ENCODE measurements around the gene FGFRL1. TPM values are rescaled to one million over a fixed set of nuclear protein-coding genes. Genes with fewer than 3 reads are reported as not detected.

Gene FGFRL1
- total and polyA plus RNA-seq, 2 donors from 2014 or later = 22.0 to 25.5 TPM

- H3K4me1 ChIP-seq (ENCODE audit: control insufficient read depth in 2 of 3, insufficient read depth in 2 of 3, low read depth in 1 of 3, low read length in 3 of 3) = peaks cover 0 to 4% (median 0%) of the 10 kb centered on the region in 3 donors
- FAIRE-seq (no peak), DNase-seq (no peak)
- peaks cover 9 to 10% (median 9%) of the 10 kb centered on the region in 3 donors for H3K36me3 ChIP-seq (ENCODE audit: control insufficient read depth in 2 of 3, insufficient read depth in 3 of 3, low read length in 3 of 3)
- intact Hi-C loops (cut with DNase I) = no loop called here
- H3K4me3 ChIP-seq (ENCODE audit: low read length in 3 of 3) = no peak overlapping the region
- TF ChIP-seq, protein P1, sequence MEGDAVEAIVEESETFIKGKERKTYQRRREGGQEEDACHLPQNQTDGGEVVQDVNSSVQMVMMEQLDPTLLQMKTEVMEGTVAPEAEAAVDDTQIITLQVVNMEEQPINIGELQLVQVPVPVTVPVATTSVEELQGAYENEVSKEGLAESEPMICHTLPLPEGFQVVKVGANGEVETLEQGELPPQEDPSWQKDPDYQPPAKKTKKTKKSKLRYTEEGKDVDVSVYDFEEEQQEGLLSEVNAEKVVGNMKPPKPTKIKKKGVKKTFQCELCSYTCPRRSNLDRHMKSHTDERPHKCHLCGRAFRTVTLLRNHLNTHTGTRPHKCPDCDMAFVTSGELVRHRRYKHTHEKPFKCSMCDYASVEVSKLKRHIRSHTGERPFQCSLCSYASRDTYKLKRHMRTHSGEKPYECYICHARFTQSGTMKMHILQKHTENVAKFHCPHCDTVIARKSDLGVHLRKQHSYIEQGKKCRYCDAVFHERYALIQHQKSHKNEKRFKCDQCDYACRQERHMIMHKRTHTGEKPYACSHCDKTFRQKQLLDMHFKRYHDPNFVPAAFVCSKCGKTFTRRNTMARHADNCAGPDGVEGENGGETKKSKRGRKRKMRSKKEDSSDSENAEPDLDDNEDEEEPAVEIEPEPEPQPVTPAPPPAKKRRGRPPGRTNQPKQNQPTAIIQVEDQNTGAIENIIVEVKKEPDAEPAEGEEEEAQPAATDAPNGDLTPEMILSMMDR (IDR thresholded peaks at IDR 0.05; ENCODE audit: borderline replicate concordance, extremely low read depth, insufficient read depth) = no peak
- no peak overlapping the region for H3K9ac ChIP-seq (ENCODE audit: low read length in 3 of 3)
- H3K9me3 ChIP-seq (ENCODE audit: control insufficient read depth in 2 of 3, insufficient read depth in 1 of 3, low read length in 3 of 3) = no peaks in the 10 kb centered on the region
- no peak overlapping the region for H3K27ac ChIP-seq (ENCODE audit: low read depth in 2 of 2, low read length in 2 of 2)
- H3K27me3 ChIP-seq (ENCODE audit: control insufficient read depth, insufficient read depth, low read length) = no peaks in the 10 kb centered on the region
Observed at GRCh38 chr4:1023895-1024740, 12.7 kb downstream of the FGFRL1 start.

- peaks cover 0 to 4% (median 0%) of the 10 kb centered on the region in 3 donors for H3K4me1 ChIP-seq (ENCODE audit: control insufficient read depth in 2 of 3, insufficient read depth in 2 of 3, low read depth in 1 of 3, low read length in 3 of 3)
- TF ChIP-seq, protein P1 (IDR thresholded peaks at IDR 0.05; ENCODE audit: borderline replicate concordance, extremely low read depth, insufficient read depth) = no peak
- intact Hi-C loops (cut with DNase I) = no loop called here
- H3K4me3 ChIP-seq (ENCODE audit: low read length in 3 of 3) = no peak overlapping the region
- peaks cover 9 to 10% (median 9%) of the 10 kb centered on the region in 3 donors for H3K36me3 ChIP-seq (ENCODE audit: control insufficient read depth in 2 of 3, insufficient read depth in 3 of 3, low read length in 3 of 3)
- H3K9ac ChIP-seq (ENCODE audit: low read length in 3 of 3) = no peak overlapping the region
- H3K9me3 ChIP-seq (ENCODE audit: control insufficient read depth in 2 of 3, insufficient read depth in 1 of 3, low read length in 3 of 3) = no peaks in the 10 kb centered on the region
- DNase-seq = no peak
- H3K27ac ChIP-seq (ENCODE audit: low read depth in 2 of 2, low read length in 2 of 2) = no peak overlapping the region
- FAIRE-seq = no peak
- no peaks in the 10 kb centered on the region for H3K27me3 ChIP-seq (ENCODE audit: control insufficient read depth, insufficient read depth, low read length)
Observed at GRCh38 chr4:1024882-1025545, 13.6 kb downstream of the FGFRL1 start.

DNA sequence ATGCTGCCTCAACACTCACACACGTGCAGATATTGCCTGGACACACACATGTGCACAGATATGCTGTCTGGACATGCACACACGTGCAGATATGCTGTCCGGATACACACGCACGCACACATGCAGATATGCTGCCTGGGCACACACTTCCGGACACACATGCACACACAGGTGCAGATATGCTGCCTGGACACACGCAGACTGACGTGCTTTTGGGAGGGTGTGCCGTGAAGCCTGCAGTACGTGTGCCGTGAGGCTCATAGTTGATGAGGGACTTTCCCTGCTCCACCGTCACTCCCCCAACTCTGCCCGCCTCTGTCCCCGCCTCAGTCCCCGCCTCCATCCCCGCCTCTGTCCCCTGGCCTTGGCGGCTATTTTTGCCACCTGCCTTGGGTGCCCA, 14.7 kb downstream of the FGFRL1 start:
- H3K9ac ChIP-seq (ENCODE audit: low read length in 3 of 3) = no peak overlapping the region
- FAIRE-seq (no peak), DNase-seq (no peak)
- peaks cover 0 to 4% (median 0%) of the 10 kb centered on the region in 3 donors for H3K4me1 ChIP-seq (ENCODE audit: control insufficient read depth in 2 of 3, insufficient read depth in 2 of 3, low read depth in 1 of 3, low read length in 3 of 3)
- no peaks in the 10 kb centered on the region for H3K27me3 ChIP-seq (ENCODE audit: control insufficient read depth, insufficient read depth, low read length)
- no peak overlapping the region for H3K4me3 ChIP-seq (ENCODE audit: low read length in 3 of 3)
- peaks cover 9 to 10% (median 9%) of the 10 kb centered on the region in 3 donors for H3K36me3 ChIP-seq (ENCODE audit: control insufficient read depth in 2 of 3, insufficient read depth in 3 of 3, low read length in 3 of 3)
- H3K9me3 ChIP-seq (ENCODE audit: control insufficient read depth in 2 of 3, insufficient read depth in 1 of 3, low read length in 3 of 3) = no peaks in the 10 kb centered on the region
- intact Hi-C loops (cut with DNase I) = no loop called here
- TF ChIP-seq, protein P1 (IDR thresholded peaks at IDR 0.05; ENCODE audit: borderline replicate concordance, extremely low read depth, insufficient read depth) = no peak
- no peak overlapping the region for H3K27ac ChIP-seq (ENCODE audit: low read depth in 2 of 2, low read length in 2 of 2)
